ENCODE results near the gene PGAM1. TPM values are rescaled to one million over a fixed set of nuclear protein-coding genes. Genes with fewer than 3 reads are reported as not detected.

PGAM1 gene
- total RNA-seq, 2 experiments from 2014 or later, result 50.7 to 55.5 TPM

GRCh38 chr10:97384156-97384555 is 41.8 kb upstream of the PGAM1 start:
- H3K27ac ChIP-seq (ENCODE audit: low read depth in 1 of 2, low read length in 2 of 2), result no peak overlapping the region
- H3K27me3 ChIP-seq (ENCODE audit: control insufficient read depth in 1 of 2, insufficient read depth in 2 of 2, low read length in 2 of 2), result no peaks in the 10 kb centered on the region
- ChIA-PET POLR2A (no interaction called here), CTCF (no interaction called here)
- no peaks in the 10 kb centered on the region for H3K9me3 ChIP-seq (ENCODE audit: control insufficient read depth in 1 of 2, insufficient read depth in 1 of 2, low read length in 2 of 2)
- Mint-ChIP-seq H3K4me3 (no peak overlapping the region), H3K27ac (no peak overlapping the region), H3K9me3 (no peaks in the 10 kb centered on the region), H3K27me3 (no peaks in the 10 kb centered on the region), H3K4me1 (ENCODE audit: low read depth) (no peaks in the 10 kb centered on the region), H3K36me3 (ENCODE audit: low read depth) (peaks cover 61% of the 10 kb centered on the region)
- H3K36me3 ChIP-seq (ENCODE audit: insufficient read depth, low read length), result peaks cover 63% of the 10 kb centered on the region
- intact Hi-C loops (cut with DNase I, micrococcal nuclease), result no loop called here
- no peak overlapping the region for H3K4me3 ChIP-seq (ENCODE audit: low read length)
- ATAC-seq (ENCODE audit: poor library complexity), result no peak
- no peaks in the 10 kb centered on the region for H3K4me1 ChIP-seq (ENCODE audit: insufficient read depth, low read length)
- peak in 1 of 14 experiments; percentile 14 for DNase-seq
- TF ChIP-seq, protein P1, sequence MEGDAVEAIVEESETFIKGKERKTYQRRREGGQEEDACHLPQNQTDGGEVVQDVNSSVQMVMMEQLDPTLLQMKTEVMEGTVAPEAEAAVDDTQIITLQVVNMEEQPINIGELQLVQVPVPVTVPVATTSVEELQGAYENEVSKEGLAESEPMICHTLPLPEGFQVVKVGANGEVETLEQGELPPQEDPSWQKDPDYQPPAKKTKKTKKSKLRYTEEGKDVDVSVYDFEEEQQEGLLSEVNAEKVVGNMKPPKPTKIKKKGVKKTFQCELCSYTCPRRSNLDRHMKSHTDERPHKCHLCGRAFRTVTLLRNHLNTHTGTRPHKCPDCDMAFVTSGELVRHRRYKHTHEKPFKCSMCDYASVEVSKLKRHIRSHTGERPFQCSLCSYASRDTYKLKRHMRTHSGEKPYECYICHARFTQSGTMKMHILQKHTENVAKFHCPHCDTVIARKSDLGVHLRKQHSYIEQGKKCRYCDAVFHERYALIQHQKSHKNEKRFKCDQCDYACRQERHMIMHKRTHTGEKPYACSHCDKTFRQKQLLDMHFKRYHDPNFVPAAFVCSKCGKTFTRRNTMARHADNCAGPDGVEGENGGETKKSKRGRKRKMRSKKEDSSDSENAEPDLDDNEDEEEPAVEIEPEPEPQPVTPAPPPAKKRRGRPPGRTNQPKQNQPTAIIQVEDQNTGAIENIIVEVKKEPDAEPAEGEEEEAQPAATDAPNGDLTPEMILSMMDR (IDR thresholded peaks at IDR 0.05), result no peak

GRCh38 chr10:97384641-97385040 is 41.4 kb upstream of the PGAM1 start:
- H3K36me3 Mint-ChIP-seq (ENCODE audit: low read depth), result peaks cover 65% of the 10 kb centered on the region
- CTCF ChIA-PET, result interaction anchor here (0.7 kb wide), 1 partner anchor 16 kb away, joined by 3 read pairs; the partner anchor contains the start of gene RRP12
- H3K27me3 ChIP-seq (ENCODE audit: control insufficient read depth in 1 of 2, insufficient read depth in 2 of 2, low read length in 2 of 2), result no peaks in the 10 kb centered on the region

GRCh38 chr10:97385565-97385964 is 40.4 kb upstream of the PGAM1 start:
- no peak for ATAC-seq (ENCODE audit: poor library complexity)
- Histone ChIP-seq H3K27me3 (ENCODE audit: control insufficient read depth in 1 of 2, insufficient read depth in 2 of 2, low read length in 2 of 2) (no peaks in the 10 kb centered on the region), H3K27ac (ENCODE audit: low read depth in 1 of 2, low read length in 2 of 2) (no peak overlapping the region), H3K4me1 (ENCODE audit: insufficient read depth, low read length) (no peaks in the 10 kb centered on the region), H3K36me3 (ENCODE audit: insufficient read depth, low read length) (peaks cover 59% of the 10 kb centered on the region), H3K9me3 (ENCODE audit: control insufficient read depth in 1 of 2, insufficient read depth in 1 of 2, low read length in 2 of 2) (no peaks in the 10 kb centered on the region), H3K4me3 (ENCODE audit: low read length) (no peak overlapping the region)
- H3K4me1 Mint-ChIP-seq (ENCODE audit: low read depth), result no peaks in the 10 kb centered on the region
- ChIA-PET POLR2A (no interaction called here), CTCF (interaction anchor here (0.7 kb wide), 1 partner anchor 15 kb away, joined by 3 read pairs; the partner anchor contains the start of gene RRP12)
- TF ChIP-seq, protein P1 (IDR thresholded peaks at IDR 0.05), result no peak
- no peak overlapping the region for H3K4me3 Mint-ChIP-seq
- H3K9me3 Mint-ChIP-seq, result no peaks in the 10 kb centered on the region
- no peak overlapping the region for H3K27ac Mint-ChIP-seq
- H3K36me3 Mint-ChIP-seq (ENCODE audit: low read depth), result peaks cover 71% of the 10 kb centered on the region
- DNase-seq, result no peak
- H3K27me3 Mint-ChIP-seq, result no peaks in the 10 kb centered on the region
- intact Hi-C loops (cut with DNase I, micrococcal nuclease), result no loop called here

More at GRCh38 chr10:97384641-97385040, 41.4 kb upstream of the PGAM1 start:
- no peaks in the 10 kb centered on the region for H3K27me3 Mint-ChIP-seq
- H3K9me3 ChIP-seq (ENCODE audit: control insufficient read depth in 1 of 2, insufficient read depth in 1 of 2, low read length in 2 of 2), result no peaks in the 10 kb centered on the region
- peaks cover 58% of the 10 kb centered on the region for H3K36me3 ChIP-seq (ENCODE audit: insufficient read depth, low read length)
- DNase-seq (no peak), ATAC-seq (ENCODE audit: poor library complexity) (no peak)
- H3K4me3 ChIP-seq (ENCODE audit: low read length), result no peak overlapping the region
- H3K4me1 Mint-ChIP-seq (ENCODE audit: low read depth), result no peaks in the 10 kb centered on the region
- no peaks in the 10 kb centered on the region for H3K9me3 Mint-ChIP-seq
- intact Hi-C loops (cut with DNase I, micrococcal nuclease), result no loop called here
- H3K27ac Mint-ChIP-seq, result no peak overlapping the region
- POLR2A ChIA-PET, result no interaction called here
- H3K4me1 ChIP-seq (ENCODE audit: insufficient read depth, low read length), result no peaks in the 10 kb centered on the region
- no peak overlapping the region for H3K4me3 Mint-ChIP-seq
- H3K27ac ChIP-seq (ENCODE audit: low read depth in 1 of 2, low read length in 2 of 2), result no peak overlapping the region
- TF ChIP-seq, protein P1 (IDR thresholded peaks at IDR 0.05), result no peak
